Esophagus muscularis mucosa (tissue), 4 donors: ENCODE measurements around the gene RAD51B. TPM values are rescaled to one million over a fixed set of nuclear protein-coding genes. Genes with fewer than 3 reads are reported as not detected.
A peak's percentile ranks its signal among the peaks of the same experiment; 100 is the strongest.
"Not testable (repeated sequence)": the region's sequence is repeated elsewhere in the genome, so short reads cannot be mapped to it uniquely, and the experiment has no call there.

Experiments
- DNase-seq: peaks from one replicate; pipeline ENCODE4 v3.0.0-alpha.2; 2017; ENCODE audit errors: extremely low spot score
- H3K27ac ChIP-seq, 4 donors: fragments of 200-600 bp; sonication (generic); replicated peaks in 1 of 4; 1 replicate in 3 of 4; 2 replicates in 1 of 4; pipeline ENCODE4 v1.5.1; 2016 to 2019; ENCODE audit warnings: mild to moderate bottlenecking in 1 of 4
- H3K27me3 ChIP-seq, 4 donors: fragments of 200-600 bp; sonication (generic); one replicate each; pipeline versions ENCODE4 v1.5.1 to v1.6.0; 2016 to 2019
- H3K36me3 ChIP-seq, 4 donors: fragments of 200-600 bp; sonication (generic); one replicate each; pipeline ENCODE4 v1.5.1; 2016 to 2019
- H3K4me1 ChIP-seq, 4 donors: fragments of 200-600 bp; sonication (generic); one replicate each; pipeline ENCODE4 v1.5.1; 2016 to 2019
- H3K4me3 ChIP-seq, 4 donors: fragments of 200-600 bp; sonication (generic); 1 replicate in 2 of 4; 2 replicates in 2 of 4; pipeline ENCODE4 v1.5.1; 2016 to 2019; ENCODE audit warnings: mild to moderate bottlenecking in 4 of 4, moderate library complexity in 1 of 4
- H3K9me3 ChIP-seq, 4 donors: fragments of 200-600 bp; sonication (generic); 1 replicate in 3 of 4; 2 replicates in 1 of 4; pipeline ENCODE4 v1.5.1; 2016 to 2019
- CTCF ChIP-seq, 3 experiments: fragments of 200-600 bp in 2 of 3; fragments of 450-650 bp in 1 of 3; sonication (generic) in 2 of 3; IDR thresholded peaks; one replicate each; pipeline ENCODE4 v1.5.1; 2017 to 2019; ENCODE audit warnings: antibody characterized with exemption in 3 of 3, mild to moderate bottlenecking in 2 of 3, moderate library complexity in 1 of 3
- EP300 ChIP-seq: sonication (generic); formaldehyde crosslinking; IDR thresholded peaks from one replicate; pipeline ENCODE4 v1.6.1; 2017; ENCODE audit warnings: antibody characterized with exemption
- POLR2A ChIP-seq: fragments of 450-650 bp; IDR thresholded peaks from one replicate; pipeline ENCODE4 v1.6.1; 2017; ENCODE audit warnings: antibody characterized with exemption, moderate library complexity, mild to moderate bottlenecking, low read depth
- POLR2AphosphoS5 ChIP-seq, 2 donors: sonication (generic); formaldehyde crosslinking; IDR thresholded peaks; one replicate each; pipeline ENCODE4 v1.6.1; 2017; ENCODE audit warnings: antibody characterized with exemption in 2 of 2
- WGBS: methylation state at CpG from one replicate; pipeline ENCODE4 v1.1.5; 2018; 5-methylcytosine and 5-hydroxymethylcytosine counted together
- intact Hi-C: fragments of 100-400 bp; cut with DNase I; formaldehyde crosslinking; loops from one replicate; pipeline ENCODE4 v1.15.1; 2023
- total RNA-seq, 4 donors: library from RNA; depleted of rRNA; stranded (reverse); fragments of >200 nt; gene quantifications; one replicate each; pipeline versions ENCODE4 v1.1.0 to v1.2.1, GENCODE V29; 2016

The RAD51B gene
- total RNA-seq, 4 donors from 2014 or later = 2.8 to 11.1 (median 5.1) TPM

GRCh38 chr14:68760761-68761160 lies 941.2 kb downstream of the RAD51B start:
- no peaks in the 10 kb centered on the region for H3K27me3 ChIP-seq
- H3K9me3 ChIP-seq = no peaks in the 10 kb centered on the region
- 97% methylated on average over 2 of the region's 2 CpGs for WGBS
- DNase-seq = no peak
- intact Hi-C loops = no loop called here
- H3K36me3 ChIP-seq = no peaks in the 10 kb centered on the region
- H3K27ac ChIP-seq = no peak overlapping the region
- no peak overlapping the region for H3K4me3 ChIP-seq
- TF ChIP-seq POLR2A (no peak), EP300 (no peak), CTCF (IDR thresholded peaks at IDR 0.05) (no peak), POLR2AphosphoS5 (IDR thresholded peaks at IDR 0.05) (no peak)
- peaks cover 26 to 50% (median 39%) of the 10 kb centered on the region in 4 donors for H3K4me1 ChIP-seq

- Histone ChIP-seq H3K27me3 (no peaks in the 10 kb centered on the region), H3K4me3 (no peak overlapping the region), H3K27ac (no peak overlapping the region), H3K9me3 (no peaks in the 10 kb centered on the region), H3K4me1 (peaks cover 26 to 44% (median 32%) of the 10 kb centered on the region in 4 donors), H3K36me3 (no peaks in the 10 kb centered on the region)
- intact Hi-C loops = no loop called here
- DNase-seq = no peak
- TF ChIP-seq EP300 (no peak), CTCF (IDR thresholded peaks at IDR 0.05) (no peak), POLR2A (no peak), POLR2AphosphoS5 (IDR thresholded peaks at IDR 0.05) (no peak)
- no CpG with 5 or more reads among the region's 1 CpG for WGBS
Observed at GRCh38 chr14:68761391-68761790, 941.8 kb downstream of the RAD51B start.

GRCh38 chr14:68762953-68763764 lies 943.6 kb downstream of the RAD51B start:
- Histone ChIP-seq H3K36me3 (no peaks in the 10 kb centered on the region), H3K27me3 (no peaks in the 10 kb centered on the region), H3K27ac (peak overlapping the region; percentile 48 to 69 (median 58)), H3K4me1 (peaks cover 18 to 32% (median 21%) of the 10 kb centered on the region in 4 donors), H3K4me3 (no peak overlapping the region), H3K9me3 (no peaks in the 10 kb centered on the region)
- WGBS = 40% methylated on average over 11 of the region's 11 CpGs
- DNase-seq = no peak
- TF ChIP-seq EP300 (no peak), CTCF (IDR thresholded peaks at IDR 0.05) (no peak), POLR2A (no peak), POLR2AphosphoS5 (IDR thresholded peaks at IDR 0.05) (no peak)
- intact Hi-C loops = no loop called here

- Histone ChIP-seq H3K27ac (peak overlapping the region in 3 of 4 donors; percentile 48 to 69 (median 63)), H3K4me1 (peaks cover 13 to 27% (median 20%) of the 10 kb centered on the region in 4 donors)
- H3K9me3 ChIP-seq, DNase-seq, intact Hi-C loops, H3K36me3 ChIP-seq, H3K27me3 ChIP-seq, H3K4me3 ChIP-seq: not testable (repeated sequence)
- 87% methylated on average over 4 of the region's 4 CpGs for WGBS
Observed at GRCh38 chr14:68763843-68764242, 944.3 kb downstream of the RAD51B start.

- no peak for DNase-seq
- Histone ChIP-seq H3K4me1 (peaks cover 20 to 32% (median 23%) of the 10 kb centered on the region in 4 donors), H3K36me3 (no peaks in the 10 kb centered on the region), H3K9me3 (no peaks in the 10 kb centered on the region), H3K27me3 (no peaks in the 10 kb centered on the region), H3K27ac (no peak overlapping the region), H3K4me3 (no peak overlapping the region)
- 80% methylated on average over 7 of the region's 7 CpGs for WGBS
- no peak for TF ChIP-seq POLR2AphosphoS5 (IDR thresholded peaks at IDR 0.05)
- no peak for TF ChIP-seq POLR2A
- no peak for TF ChIP-seq CTCF (IDR thresholded peaks at IDR 0.05)
- no peak for TF ChIP-seq EP300
- intact Hi-C loops = no loop called here
Observed at GRCh38 chr14:68766299-68767247, 947.0 kb downstream of the RAD51B start.
